Measurements from ENCODE around the gene RPRD1B. TPM values are rescaled to one million over a fixed set of nuclear protein-coding genes. Genes with fewer than 3 reads are reported as not detected.

Gene RPRD1B
- total and polyA plus RNA-seq, 2 of the 8 experiments (the other 6 are each of a cell fraction or from before 2014, with no cell fraction given): 10.3 to 20.9 TPM

GRCh38 chr20:38109591-38110524 is 76.3 kb downstream of the RPRD1B start (continued):
- no peak for TF ChIP-seq MAX (IDR thresholded peaks at IDR 0.05)
- no peak for TF ChIP-seq RAD21 (IDR thresholded peaks at IDR 0.05 in 1 of 2, conservative IDR thresholded peaks at IDR 0.05 in 1 of 2; ENCODE audit: low read depth in 2 of 2, low read length in 2 of 2)
- no peak for TF ChIP-seq CBX8 (IDR thresholded peaks at IDR 0.05; ENCODE audit: borderline replicate concordance, low read depth, low read length)
- no peak for TF ChIP-seq CHD1 (IDR thresholded peaks at IDR 0.05; ENCODE audit: low read depth, low read length)
- no peak for TF ChIP-seq GTF2F1 (IDR thresholded peaks at IDR 0.05; ENCODE audit: borderline replicate concordance, low read depth, low read length)
- no peak for TF ChIP-seq CBX5 (IDR thresholded peaks at IDR 0.05; ENCODE audit: low read depth, low read length)
- no peak for TF ChIP-seq GABPA (IDR thresholded peaks at IDR 0.05; ENCODE audit: borderline replicate concordance, insufficient read depth, low read length)
- no peak for TF ChIP-seq EP300 (IDR thresholded peaks at IDR 0.05; ENCODE audit: borderline replicate concordance in 1 of 2, low read depth in 2 of 2, low read length in 2 of 2)
- no peak for TF ChIP-seq SIX5 (IDR thresholded peaks at IDR 0.05; ENCODE audit: low read depth, low read length)
- no peak for TF ChIP-seq ATF3 (IDR thresholded peaks at IDR 0.05; ENCODE audit: insufficient read depth, low read depth, low read length)
